ENCODE measurements around the gene TNF.

Gene TNF

DNA sequence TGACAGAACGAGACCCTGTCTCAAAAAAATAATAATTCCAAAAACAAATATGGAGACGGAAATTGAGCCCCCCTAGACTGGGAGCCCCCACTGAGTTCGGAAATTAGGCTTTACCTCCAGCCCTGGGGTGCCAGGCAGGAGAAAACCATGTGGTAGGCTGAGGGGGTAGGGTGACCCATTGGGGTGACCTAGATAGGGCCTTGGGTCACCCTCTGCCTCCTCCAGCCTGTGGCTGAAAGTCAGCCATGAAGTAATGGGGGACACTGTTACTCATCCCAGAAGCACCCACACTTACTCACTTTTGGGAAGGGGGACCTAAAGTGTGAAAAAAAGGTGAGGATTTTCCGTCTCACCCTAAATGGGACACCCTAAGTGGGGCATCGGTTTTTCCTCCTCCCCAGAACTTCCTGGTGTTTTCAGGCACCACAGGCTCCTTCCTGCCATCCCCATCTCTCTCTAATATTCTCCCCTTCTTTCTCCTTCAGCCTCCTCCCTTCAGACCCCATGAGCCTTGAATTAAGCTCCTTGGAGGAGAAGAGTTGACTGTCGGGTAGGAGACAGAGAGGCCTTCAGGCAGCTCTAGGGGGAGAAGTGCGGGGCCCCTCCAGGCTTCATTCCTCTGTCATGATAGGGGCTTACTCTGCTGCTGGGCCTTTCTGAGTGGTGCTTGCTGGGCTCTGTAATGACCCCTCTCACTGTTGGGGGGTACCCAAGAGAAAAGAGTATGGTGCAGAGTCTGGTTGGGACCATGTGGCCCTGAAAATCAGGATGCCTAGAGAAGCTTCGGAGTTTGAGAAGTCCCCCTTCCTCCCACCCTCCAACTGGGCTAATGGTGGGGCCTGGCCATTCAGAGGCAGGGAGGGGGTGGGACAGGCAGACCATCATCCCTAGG is 4.4 kb downstream of the TNF start:
- peak overlapping the region; percentile 78 for H3K4me3 ChIP-seq (ENCODE audit: insufficient read length, low read depth)
- no peaks in the 10 kb centered on the region for H3K27me3 ChIP-seq (ENCODE audit: insufficient read depth, insufficient read length)
- no peak for DNase-seq (ENCODE audit: low read depth, low spot score)
- TF ChIP-seq SUZ12 (IDR thresholded peaks at IDR 0.05; ENCODE audit: extremely low read depth, insufficient read depth, insufficient read length): no peak
- no peak for TF ChIP-seq ZNF274 (IDR thresholded peaks at IDR 0.05; ENCODE audit: low read depth, low read length)
- no peak for TF ChIP-seq YY1 (IDR thresholded peaks at IDR 0.05; ENCODE audit: insufficient read depth, insufficient read length)
- H3K9me3 ChIP-seq (ENCODE audit: insufficient read depth, low read length): no peaks in the 10 kb centered on the region
- H3K9ac ChIP-seq (ENCODE audit: insufficient read length, low read depth): no peak overlapping the region
- peaks cover 3% of the 10 kb centered on the region for H3K36me3 ChIP-seq (ENCODE audit: insufficient read depth, insufficient read length, low read length)
- peaks cover 13% of the 10 kb centered on the region for H3K4me1 ChIP-seq (ENCODE audit: insufficient read depth, insufficient read length)

GRCh38 chr6:31580438-31580740 is 5.0 kb downstream of the TNF start:
- Histone ChIP-seq H3K4me1 (ENCODE audit: insufficient read depth, insufficient read length) (peaks cover 10% of the 10 kb centered on the region), H3K4me3 (ENCODE audit: insufficient read length, low read depth) (peak overlapping the region; percentile 78), H3K36me3 (ENCODE audit: insufficient read depth, insufficient read length, low read length) (peaks cover 3% of the 10 kb centered on the region), H3K9ac (ENCODE audit: insufficient read length, low read depth) (peak overlapping the region; percentile 72), H3K9me3 (ENCODE audit: insufficient read depth, low read length) (no peaks in the 10 kb centered on the region), H3K27me3 (ENCODE audit: insufficient read depth, insufficient read length) (no peaks in the 10 kb centered on the region)
- no peak for DNase-seq (ENCODE audit: low read depth, low spot score)
- no peak for TF ChIP-seq SUZ12 (IDR thresholded peaks at IDR 0.05; ENCODE audit: extremely low read depth, insufficient read depth, insufficient read length)
- no peak for TF ChIP-seq YY1 (IDR thresholded peaks at IDR 0.05; ENCODE audit: insufficient read depth, insufficient read length)
- no peak for TF ChIP-seq ZNF274 (IDR thresholded peaks at IDR 0.05; ENCODE audit: low read depth, low read length)

DNA sequence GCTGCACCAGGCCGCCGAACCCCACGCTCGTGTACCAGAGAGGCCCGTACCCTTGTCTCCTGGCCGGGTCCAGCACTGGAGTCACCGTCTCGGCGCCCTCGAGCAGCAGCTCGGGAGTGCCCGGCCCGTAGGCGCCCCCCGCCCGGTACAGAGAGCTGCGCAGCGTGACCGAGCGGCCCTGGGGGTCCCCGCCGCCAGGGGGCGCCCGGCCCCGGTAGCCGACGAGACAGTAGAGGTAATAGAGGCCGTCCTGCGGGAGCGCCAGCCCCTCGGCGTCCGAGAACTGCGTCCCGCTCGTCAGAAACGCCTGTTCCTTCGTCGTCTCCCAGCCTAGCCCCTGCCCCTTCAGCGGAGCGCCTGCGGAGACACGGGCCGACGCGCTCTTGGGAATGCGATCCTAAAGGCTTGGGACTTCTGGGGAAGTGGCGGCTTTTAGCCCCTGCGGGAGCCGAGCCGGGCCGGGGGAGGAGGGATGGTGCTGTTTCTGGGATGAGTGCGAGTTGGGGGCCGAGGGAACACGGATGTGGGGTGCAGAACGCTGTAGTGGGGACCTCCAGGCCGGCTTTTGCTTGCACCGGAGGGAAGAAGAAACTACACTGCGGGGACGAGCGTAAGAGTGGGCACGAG is 5.6 kb downstream of the TNF start:
- H3K9me3 ChIP-seq (ENCODE audit: insufficient read depth, low read length): no peaks in the 10 kb centered on the region
- H3K36me3 ChIP-seq (ENCODE audit: insufficient read depth, insufficient read length, low read length): peaks cover 3% of the 10 kb centered on the region
- H3K4me1 ChIP-seq (ENCODE audit: insufficient read depth, insufficient read length): peaks cover 13% of the 10 kb centered on the region
- peak overlapping the region; percentile 92 for H3K9ac ChIP-seq (ENCODE audit: insufficient read length, low read depth)
- TF ChIP-seq SUZ12 (IDR thresholded peaks at IDR 0.05; ENCODE audit: extremely low read depth, insufficient read depth, insufficient read length) (no peak), YY1 (IDR thresholded peaks at IDR 0.05; ENCODE audit: insufficient read depth, insufficient read length) (no peak), ZNF274 (IDR thresholded peaks at IDR 0.05; ENCODE audit: low read depth, low read length) (no peak)
- no peak for DNase-seq (ENCODE audit: low read depth, low spot score)
- H3K27me3 ChIP-seq (ENCODE audit: insufficient read depth, insufficient read length): no peaks in the 10 kb centered on the region
- peak overlapping the region; percentile 78 for H3K4me3 ChIP-seq (ENCODE audit: insufficient read length, low read depth)

DNA sequence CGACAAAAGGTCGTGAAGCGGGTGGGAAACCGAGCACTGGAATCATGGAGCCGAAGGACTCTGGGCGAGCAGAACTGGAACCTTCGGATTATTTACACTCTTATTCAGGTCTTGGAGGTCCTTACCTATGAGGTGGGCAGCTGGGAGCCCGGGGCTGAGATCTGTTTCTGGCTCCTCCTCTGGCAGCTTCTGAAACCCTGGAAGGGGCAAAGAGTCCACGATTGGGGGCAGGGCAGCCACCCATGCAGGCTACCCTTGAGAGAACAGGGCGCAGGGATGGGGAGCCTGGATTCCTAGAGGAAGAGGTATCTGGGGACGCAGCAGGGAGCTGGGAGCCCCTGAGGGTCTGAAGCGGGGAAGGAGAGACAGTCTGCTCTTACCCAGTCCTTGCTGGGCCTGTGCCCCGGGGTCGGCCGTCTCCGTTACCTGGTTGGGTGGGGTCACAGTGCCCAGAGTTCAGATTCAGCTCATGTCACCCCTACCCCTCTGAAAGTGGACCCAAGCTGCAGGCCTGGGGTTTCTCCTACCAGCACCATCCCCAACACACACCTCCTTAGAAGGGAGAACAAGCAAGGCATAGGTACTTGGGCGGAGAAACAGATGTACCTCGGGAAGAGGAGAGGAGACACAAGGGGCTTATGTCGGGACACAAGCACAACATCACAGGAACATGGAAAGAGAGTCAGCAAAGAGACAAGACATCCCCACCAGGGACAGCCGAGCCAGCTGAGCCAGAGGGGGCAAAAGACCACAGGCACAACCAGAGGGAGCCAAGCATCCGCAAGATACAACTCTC is 6.3 kb downstream of the TNF start:
- no peak for DNase-seq (ENCODE audit: low read depth, low spot score)

GRCh38 chr6:31582230-31582643 is 6.9 kb downstream of the TNF start, which contains the start of gene LTB:
Gene LTB (minus strand): TSS chr6:31582424. CDS start chr6:31582417, 7 bp downstream.
- Histone ChIP-seq H3K9me3 (ENCODE audit: insufficient read depth, low read length) (no peaks in the 10 kb centered on the region), H3K36me3 (ENCODE audit: insufficient read depth, insufficient read length, low read length) (no peaks in the 10 kb centered on the region), H3K9ac (ENCODE audit: insufficient read length, low read depth) (peak within 1 kb of the TSS; percentile 92), H3K27me3 (ENCODE audit: insufficient read depth, insufficient read length) (no peaks in the 10 kb centered on the region), H3K4me1 (ENCODE audit: insufficient read depth, insufficient read length) (peaks cover 19% of the 10 kb centered on the region), H3K4me3 (ENCODE audit: insufficient read length, low read depth) (peak within 1 kb of the TSS; percentile 78)
- no peak for DNase-seq (ENCODE audit: low read depth, low spot score)
- no peak for TF ChIP-seq YY1 (IDR thresholded peaks at IDR 0.05; ENCODE audit: insufficient read depth, insufficient read length)

More for the DNA sequence above, 6.3 kb downstream of the TNF start:
- H3K9ac ChIP-seq (ENCODE audit: insufficient read length, low read depth): peak overlapping the region; percentile 92
- H3K4me3 ChIP-seq (ENCODE audit: insufficient read length, low read depth): peak overlapping the region; percentile 78
- H3K36me3 ChIP-seq (ENCODE audit: insufficient read depth, insufficient read length, low read length): peaks cover 3% of the 10 kb centered on the region
- no peaks in the 10 kb centered on the region for H3K27me3 ChIP-seq (ENCODE audit: insufficient read depth, insufficient read length)
- H3K4me1 ChIP-seq (ENCODE audit: insufficient read depth, insufficient read length): peaks cover 19% of the 10 kb centered on the region
- H3K9me3 ChIP-seq (ENCODE audit: insufficient read depth, low read length): no peaks in the 10 kb centered on the region
- TF ChIP-seq SUZ12 (IDR thresholded peaks at IDR 0.05; ENCODE audit: extremely low read depth, insufficient read depth, insufficient read length) (no peak), ZNF274 (IDR thresholded peaks at IDR 0.05; ENCODE audit: low read depth, low read length) (no peak), YY1 (IDR thresholded peaks at IDR 0.05; ENCODE audit: insufficient read depth, insufficient read length) (no peak)

DNA sequence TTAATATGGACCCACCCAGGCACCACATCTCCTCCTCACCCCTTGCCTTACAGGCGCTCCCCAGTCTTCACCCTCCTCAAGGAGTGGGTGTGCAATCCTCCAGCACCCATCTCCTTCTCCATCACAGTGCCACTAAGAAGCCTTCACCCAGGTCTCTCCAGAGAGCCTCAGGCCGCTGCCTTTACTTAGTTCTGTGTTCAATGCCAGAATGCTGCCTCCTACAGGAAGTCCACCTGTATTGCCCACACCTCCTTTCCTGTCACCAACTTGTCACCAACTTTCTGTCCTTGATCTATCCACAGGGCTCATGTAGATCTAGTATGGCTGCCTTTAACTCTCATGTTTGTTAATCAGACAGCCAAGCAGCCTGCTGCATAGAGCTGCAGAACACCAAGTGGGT is 10.1 kb downstream of the TNF start:
- DNase-seq (ENCODE audit: low read depth, low spot score): no peak
- Histone ChIP-seq H3K4me3 (ENCODE audit: insufficient read length, low read depth) (no peak overlapping the region), H3K36me3 (ENCODE audit: insufficient read depth, insufficient read length, low read length) (no peaks in the 10 kb centered on the region), H3K9ac (ENCODE audit: insufficient read length, low read depth) (no peak overlapping the region), H3K4me1 (ENCODE audit: insufficient read depth, insufficient read length) (peaks cover 13% of the 10 kb centered on the region), H3K9me3 (ENCODE audit: insufficient read depth, low read length) (no peaks in the 10 kb centered on the region), H3K27me3 (ENCODE audit: insufficient read depth, insufficient read length) (no peaks in the 10 kb centered on the region)
- no peak for TF ChIP-seq SUZ12 (IDR thresholded peaks at IDR 0.05; ENCODE audit: extremely low read depth, insufficient read depth, insufficient read length)
- TF ChIP-seq ZNF274 (IDR thresholded peaks at IDR 0.05; ENCODE audit: low read depth, low read length): no peak
- TF ChIP-seq YY1 (IDR thresholded peaks at IDR 0.05; ENCODE audit: insufficient read depth, insufficient read length): no peak

- Histone ChIP-seq H3K27me3 (ENCODE audit: insufficient read depth, insufficient read length) (no peaks in the 10 kb centered on the region), H3K4me1 (ENCODE audit: insufficient read depth, insufficient read length) (peaks cover 12% of the 10 kb centered on the region), H3K36me3 (ENCODE audit: insufficient read depth, insufficient read length, low read length) (no peaks in the 10 kb centered on the region), H3K9ac (ENCODE audit: insufficient read length, low read depth) (no peak within 1 kb of the TSS), H3K9me3 (ENCODE audit: insufficient read depth, low read length) (no peaks in the 10 kb centered on the region), H3K4me3 (ENCODE audit: insufficient read length, low read depth) (no peak within 1 kb of the TSS)
- no peak for DNase-seq (ENCODE audit: low read depth, low spot score)
- no peak for TF ChIP-seq SUZ12 (IDR thresholded peaks at IDR 0.05; ENCODE audit: extremely low read depth, insufficient read depth, insufficient read length)
- TF ChIP-seq ZNF274 (IDR thresholded peaks at IDR 0.05; ENCODE audit: low read depth, low read length): no peak
- no peak for TF ChIP-seq YY1 (IDR thresholded peaks at IDR 0.05; ENCODE audit: insufficient read depth, insufficient read length)
Measured at GRCh38 chr6:31586008-31586407, 10.6 kb downstream of the TNF start, which contains the start of gene LST1. Gene LST1 (plus strand): TSS chr6:31586277. CDS start chr6:31587300, 1,023 bp downstream.
